CD14-positive monocyte (primary cell): Measurements from ENCODE around the gene CXADR. TPM values are rescaled to one million over a fixed set of nuclear protein-coding genes. Genes with fewer than 3 reads are reported as not detected.

ENCODE experiments used
- DNase-seq, 3 donors: peaks; one replicate each; pipeline ENCODE4 v3.0.0-alpha.2; 2011 to 2022
- H2AFZ ChIP-seq: 2 replicates; pipeline ENCODE4 v1.6.0; 2012; ENCODE audit warnings: mild to moderate bottlenecking, low read depth, low read length, inconsistent platforms; ENCODE audit not compliant: insufficient read depth, poor library complexity, severe bottlenecking
- H3K27ac ChIP-seq, 2 donors: 1 replicate in 1 of 2; 2 replicates in 1 of 2; pipeline ENCODE4 v1.5.1; 2012 to 2013; ENCODE audit warnings: low read length in 2 of 2, control low read depth in 1 of 2, inconsistent platforms in 1 of 2, low read depth in 1 of 2, mild to moderate bottlenecking in 1 of 2
- H3K27me3 ChIP-seq, 2 donors: one replicate each; pipeline versions ENCODE4 v1.6.0 to v1.6.1; 2011 to 2013; ENCODE audit warnings: low read length in 2 of 2; ENCODE audit not compliant: control insufficient read depth in 2 of 2, insufficient read depth in 2 of 2
- H3K36me3 ChIP-seq, 2 donors: replicated peaks in 1 of 2; 1 replicate in 1 of 2; 2 replicates in 1 of 2; pipeline versions ENCODE4 v1.5.1 to v1.6.1; 2012 to 2013; ENCODE audit warnings: low read length in 2 of 2, control low read depth in 1 of 2, inconsistent platforms in 1 of 2, mild to moderate bottlenecking in 1 of 2; ENCODE audit not compliant: insufficient read depth in 2 of 2, control insufficient read depth in 1 of 2
- H3K4me1 ChIP-seq, 2 donors: 1 replicate in 1 of 2; 2 replicates in 1 of 2; pipeline versions ENCODE4 v1.5.1 to v1.6.1; 2012 to 2013; ENCODE audit warnings: low read length in 2 of 2, control low read depth in 1 of 2, inconsistent platforms in 1 of 2, mild to moderate bottlenecking in 1 of 2, moderate library complexity in 1 of 2; ENCODE audit not compliant: insufficient read depth in 2 of 2, control insufficient read depth in 1 of 2
- H3K4me2 ChIP-seq: replicated peaks from 2 replicates; pipeline ENCODE3; 2012; ENCODE audit warnings: low read length, moderate library complexity, mild to moderate bottlenecking; ENCODE audit not compliant: poor library complexity, severe bottlenecking; ENCODE audit errors: extremely low read depth
- H3K4me3 ChIP-seq, 3 experiments: fragments of 200-600 bp in 1 of 3; sonication (generic) in 1 of 3; replicated peaks in 1 of 3; 1 replicate in 2 of 3; 2 replicates in 1 of 3; pipeline ENCODE4 v1.5.1; 2011 to 2013; ENCODE audit warnings: low read length in 3 of 3, mild to moderate bottlenecking in 3 of 3, control low read depth in 2 of 3, low read depth in 2 of 3, inconsistent platforms in 1 of 3, moderate library complexity in 1 of 3
- H3K79me2 ChIP-seq: 2 replicates; pipeline ENCODE4 v1.6.0; 2012; ENCODE audit warnings: mild to moderate bottlenecking, control low read depth, inconsistent platforms, low read length, moderate library complexity; ENCODE audit not compliant: insufficient read depth
- H3K9ac ChIP-seq: 2 replicates; pipeline ENCODE4 v1.6.0; 2017; ENCODE audit warnings: low read length, mild to moderate bottlenecking; ENCODE audit not compliant: insufficient read depth, poor library complexity, severe bottlenecking
- H3K9me3 ChIP-seq, 2 donors: replicated peaks in 1 of 2; 1 replicate in 1 of 2; 2 replicates in 1 of 2; pipeline versions ENCODE4 v1.5.1 to v1.6.1; 2012 to 2013; ENCODE audit warnings: low read length in 2 of 2, control low read depth in 1 of 2; ENCODE audit not compliant: control insufficient read depth in 1 of 2, insufficient read depth in 1 of 2
- H4K20me1 ChIP-seq: 2 replicates; pipeline ENCODE4 v1.6.0; 2012; ENCODE audit warnings: mild to moderate bottlenecking, low read length, control low read depth, moderate library complexity; ENCODE audit not compliant: insufficient read depth
- H3K27ac Mint-ChIP-seq, 7 donors: one replicate each; pipeline ENCODE4 v1.8.0; 2020; ENCODE audit warnings: mild to moderate bottlenecking in 7 of 7, mixed read lengths in 7 of 7, moderate library complexity in 6 of 7, inconsistent platforms in 2 of 7
- H3K27me3 Mint-ChIP-seq, 3 donors: one replicate each; pipeline ENCODE4 v1.8.0; 2021 to 2022; ENCODE audit warnings: low read depth in 3 of 3, mild to moderate bottlenecking in 3 of 3, mixed read lengths in 3 of 3, moderate library complexity in 3 of 3, inconsistent platforms in 1 of 3
- H3K36me3 Mint-ChIP-seq, 2 donors: one replicate each; pipeline ENCODE4 v1.8.0; 2020; ENCODE audit warnings: mixed read lengths in 2 of 2, inconsistent platforms in 1 of 2, mild to moderate bottlenecking in 1 of 2
- H3K4me1 Mint-ChIP-seq: one replicate; pipeline ENCODE4 v1.8.0; 2020; ENCODE audit warnings: mild to moderate bottlenecking, mixed read lengths
- H3K4me3 Mint-ChIP-seq, 2 donors: one replicate each; pipeline ENCODE4 v1.8.0; 2020; ENCODE audit warnings: mild to moderate bottlenecking in 2 of 2, mixed read lengths in 2 of 2, moderate library complexity in 1 of 2
- H3K9me3 Mint-ChIP-seq, 7 donors: one replicate each; pipeline ENCODE4 v1.8.0; 2020 to 2022; ENCODE audit warnings: mixed read lengths in 7 of 7, mild to moderate bottlenecking in 6 of 7, moderate library complexity in 6 of 7, inconsistent platforms in 2 of 7
- CTCF ChIP-seq: fragments of 200-600 bp; IDR thresholded peaks from one replicate; pipeline ENCODE4 v1.8.0; 2022; ENCODE audit warnings: antibody characterized with exemption, mild to moderate bottlenecking
- WGBS: methylation state at CpG from one replicate; pipeline ENCODE4 v1.1.5; 2013; ENCODE audit warnings: missing lambda C conversion rate; ENCODE audit not compliant: insufficient coverage; 5-methylcytosine and 5-hydroxymethylcytosine counted together
- intact Hi-C, 2 donors: fragments of 100-400 bp; cut with micrococcal nuclease; formaldehyde crosslinking; loops; one replicate each; pipeline versions ENCODE4 v1.15.0 to v1.15.1; 2023
- polyA plus RNA-seq, 3 donors: library from polyadenylated mRNA; depleted of rRNA in 1 of 3; unstranded in 2 of 3; stranded (reverse) in 1 of 3; fragments of 300-500 nt in 2 of 3; fragments of >200 nt in 1 of 3; fragmentation: Illumina TruSeq in 2 of 3; gene quantifications; 1 replicate in 2 of 3; 2 replicates in 1 of 3; pipeline ENCODE4 v1.2.3, GENCODE V29; 2012 to 2021

Gene CXADR
- polyA plus RNA-seq, 3 donors, result not detected

DNA sequence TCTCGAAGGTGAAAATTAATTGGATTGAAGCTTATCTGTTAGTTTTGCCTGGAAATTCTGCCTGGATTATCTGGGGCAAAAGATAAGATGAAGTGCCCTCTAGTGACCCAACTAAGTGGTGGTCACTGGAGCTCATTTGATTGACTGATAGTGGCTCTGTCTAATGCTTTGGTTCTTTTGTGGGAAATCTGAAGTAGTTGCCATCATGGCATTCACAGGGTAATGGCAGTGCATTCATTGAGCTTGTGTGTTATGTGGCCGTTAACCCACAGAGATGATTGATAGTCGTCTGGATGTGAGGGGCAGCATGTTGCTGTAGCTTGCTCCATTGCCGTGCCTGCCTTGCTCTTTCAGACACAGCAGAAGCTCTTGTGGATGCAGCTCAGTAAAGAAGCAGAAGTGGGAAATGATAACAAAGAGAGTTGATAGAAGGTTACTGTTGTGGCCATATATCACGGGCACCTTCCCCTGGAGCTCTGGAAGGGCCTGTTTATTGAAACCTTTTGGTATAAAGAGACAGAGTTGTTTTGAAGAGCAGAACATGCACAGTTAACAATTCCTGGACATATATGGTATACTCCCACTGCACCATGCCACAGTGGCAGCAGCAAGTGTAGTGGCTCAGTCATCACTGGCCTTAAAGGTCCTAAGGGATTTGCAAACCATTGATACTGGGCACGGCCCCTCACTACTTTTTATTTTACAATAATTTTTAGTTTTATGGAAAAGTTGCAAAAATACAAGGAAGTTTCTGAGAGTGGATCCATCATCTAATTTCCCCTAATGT is 42.0 kb downstream of the CXADR start:
- no peak overlapping the region for H3K9ac ChIP-seq
- no peak for DNase-seq
- Mint-ChIP-seq H3K36me3 (no peaks in the 10 kb centered on the region), H3K27me3 (peaks cover 2 to 16% (median 8%) of the 10 kb centered on the region in 3 donors), H3K4me3 (no peak overlapping the region), H3K9me3 (no peaks in the 10 kb centered on the region), H3K27ac (no peak overlapping the region), H3K4me1 (no peaks in the 10 kb centered on the region)
- H3K27ac ChIP-seq, result no peak overlapping the region
- H3K27me3 ChIP-seq, result no peaks in the 10 kb centered on the region
- no peaks in the 10 kb centered on the region for H3K36me3 ChIP-seq
- no peak overlapping the region for H3K4me3 ChIP-seq
- no peak for TF ChIP-seq CTCF
- no peaks in the 10 kb centered on the region for H3K9me3 ChIP-seq
- no peak overlapping the region for H2AFZ ChIP-seq
- no peak overlapping the region for H3K4me2 ChIP-seq
- no peaks in the 10 kb centered on the region for H4K20me1 ChIP-seq
- intact Hi-C loops, result no loop called here
- 9% methylated on average over 4 of the region's 6 CpGs for WGBS
- H3K79me2 ChIP-seq, result no peaks in the 10 kb centered on the region
- H3K4me1 ChIP-seq, result no peaks in the 10 kb centered on the region

DNA sequence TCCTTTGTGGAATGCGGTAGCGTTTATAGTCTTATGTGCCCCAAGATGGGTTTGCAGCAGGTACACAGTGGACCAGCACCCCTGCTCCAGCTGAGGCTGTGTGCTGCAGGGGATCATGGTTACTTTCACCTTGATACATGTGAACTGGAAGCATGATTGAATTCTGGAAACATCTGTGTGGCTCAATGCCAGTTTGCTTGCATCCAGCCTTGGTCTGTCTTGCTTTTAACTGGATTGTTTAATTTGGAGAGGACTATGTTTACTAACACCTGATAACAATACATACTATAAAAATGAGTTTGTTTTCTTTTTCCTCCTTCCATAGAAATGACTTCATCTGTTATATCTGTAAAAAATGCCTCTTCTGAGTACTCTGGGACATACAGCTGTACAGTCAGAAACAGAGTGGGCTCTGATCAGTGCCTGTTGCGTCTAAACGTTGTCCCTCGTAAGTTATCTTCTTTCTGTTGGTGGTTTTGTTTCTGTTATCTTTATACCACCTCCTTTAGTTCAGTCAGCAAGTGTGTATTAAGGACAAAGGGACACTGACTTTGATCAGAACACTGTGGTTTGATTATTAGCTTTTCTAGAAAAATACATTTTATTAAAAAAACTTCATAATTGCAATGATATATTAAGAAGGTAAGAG is 47.7 kb downstream of the CXADR start:
- intact Hi-C loops, result no loop called here
- H3K4me1 Mint-ChIP-seq, result no peaks in the 10 kb centered on the region
- Histone ChIP-seq H3K9ac (no peak overlapping the region), H3K27me3 (no peaks in the 10 kb centered on the region), H3K79me2 (no peaks in the 10 kb centered on the region), H4K20me1 (no peaks in the 10 kb centered on the region), H3K4me1 (no peaks in the 10 kb centered on the region), H3K4me3 (no peak overlapping the region), H3K36me3 (no peaks in the 10 kb centered on the region), H3K4me2 (no peak overlapping the region), H2AFZ (no peak overlapping the region), H3K27ac (no peak overlapping the region), H3K9me3 (no peaks in the 10 kb centered on the region)
- H3K27me3 Mint-ChIP-seq, result peaks cover 5 to 8% (median 7%) of the 10 kb centered on the region in 3 donors
- no peak for TF ChIP-seq CTCF
- no peak for DNase-seq
- WGBS, result 96% methylated on average over 2 of the region's 5 CpGs
- H3K4me3 Mint-ChIP-seq, result no peak overlapping the region
- no peak overlapping the region for H3K27ac Mint-ChIP-seq
- no peaks in the 10 kb centered on the region for H3K36me3 Mint-ChIP-seq
- peaks cover 0 to 6% (median 3%) of the 10 kb centered on the region in 7 donors for H3K9me3 Mint-ChIP-seq
